ENCODE measurements around the gene ARFGEF2.

- TF ChIP-seq CTCF (IDR thresholded peaks at IDR 0.05; ENCODE audit: extremely low read depth in 1 of 2, insufficient read depth in 1 of 2, low read depth in 1 of 2, low read length in 2 of 2): no peak
- TF ChIP-seq POLR2AphosphoS5 (IDR thresholded peaks at IDR 0.05; ENCODE audit: insufficient read depth, low read depth, low read length): no peak
- TF ChIP-seq GATA2 (IDR thresholded peaks at IDR 0.05; ENCODE audit: insufficient read depth, insufficient read length, low read depth, low read length): no peak
- TF ChIP-seq POLR2A (IDR thresholded peaks at IDR 0.05; ENCODE audit: low read depth, low read length): no peak
- no peak for TF ChIP-seq EZH2 (IDR thresholded peaks at IDR 0.05; ENCODE audit: borderline replicate concordance, low read depth, low read length, severe bottlenecking)
- TF ChIP-seq, protein P1, sequence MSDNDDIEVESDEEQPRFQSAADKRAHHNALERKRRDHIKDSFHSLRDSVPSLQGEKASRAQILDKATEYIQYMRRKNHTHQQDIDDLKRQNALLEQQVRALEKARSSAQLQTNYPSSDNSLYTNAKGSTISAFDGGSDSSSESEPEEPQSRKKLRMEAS (IDR thresholded peaks at IDR 0.05; ENCODE audit: insufficient read depth, insufficient read length): no peak
- no peak for TF ChIP-seq MYC (IDR thresholded peaks at IDR 0.05; ENCODE audit: low read depth, low read length)
- TF ChIP-seq FOS (IDR thresholded peaks at IDR 0.05; ENCODE audit: borderline replicate concordance, insufficient read depth, low read length): no peak
- no peak for TF ChIP-seq JUN (IDR thresholded peaks at IDR 0.05; ENCODE audit: borderline replicate concordance, insufficient read depth, insufficient read length, low read depth)
These were observed 15.2 kb upstream of the ARFGEF2 start for GRCh38 chr20:48906221-48906877.
